ENCODE results near the gene KCNQ1.

The KCNQ1 gene

GRCh38 chr11:2774173-2775082 is 329.6 kb downstream of the KCNQ1 start:
- 88% methylated on average over 13 of the region's 13 CpGs for WGBS (ENCODE audit: insufficient coverage)
- ChIA-PET CTCF (interaction anchor here (1.1 kb wide), 1 partner anchor 56 kb away, joined by 3 read pairs; no protein-coding TSS in a partner anchor), POLR2A (no interaction called here)
- H3K36me3 ChIP-seq (ENCODE audit: control insufficient read depth in 4 of 4, insufficient read depth in 4 of 4, low read length in 3 of 4), result no peaks in the 10 kb centered on the region
- H3K4me3 ChIP-seq (ENCODE audit: control insufficient read depth in 1 of 7, extremely low read depth in 1 of 7, insufficient read depth in 4 of 7, low read depth in 2 of 7, low read length in 6 of 7), result no peak overlapping the region
- peaks cover 0 to 60% (median 55%) of the 10 kb centered on the region in 4 experiments for H3K4me1 ChIP-seq (ENCODE audit: control extremely low read depth in 1 of 4, control insufficient read depth in 4 of 4, insufficient read depth in 4 of 4, low read length in 3 of 4)
- DNase-seq, result no peak
- no peak overlapping the region for H3K27ac ChIP-seq (ENCODE audit: insufficient read depth in 1 of 2, low read depth in 1 of 2, low read length in 2 of 2, poor library complexity in 1 of 2, severe bottlenecking in 2 of 2)
- H3K9me3 ChIP-seq (ENCODE audit: control extremely low read depth in 1 of 5, control insufficient read depth in 4 of 5, insufficient read depth in 2 of 5, low read depth in 1 of 5, low read length in 4 of 5), result no peaks in the 10 kb centered on the region
- no peaks in the 10 kb centered on the region for H3K27me3 ChIP-seq (replicated peaks in 2 of 5; ENCODE audit: control insufficient read depth in 4 of 5, insufficient read depth in 5 of 5, low read length in 4 of 5)

GRCh38 chr11:2775083-2775625 is 330.3 kb downstream of the KCNQ1 start:
- peaks cover 0 to 67% (median 62%) of the 10 kb centered on the region in 4 experiments for H3K4me1 ChIP-seq (ENCODE audit: control extremely low read depth in 1 of 4, control insufficient read depth in 4 of 4, insufficient read depth in 4 of 4, low read length in 3 of 4)
- ChIA-PET POLR2A (no interaction called here), CTCF (interaction anchor here (0.8 to 1.6 kb wide), 5 partner anchors 14 to 244 kb away, joined by 3 to 8 read pairs (median 3); no protein-coding TSS in a partner anchor)
- no peaks in the 10 kb centered on the region for H3K27me3 ChIP-seq (replicated peaks in 2 of 5; ENCODE audit: control insufficient read depth in 4 of 5, insufficient read depth in 5 of 5, low read length in 4 of 5)
- H3K27ac ChIP-seq (ENCODE audit: insufficient read depth in 1 of 2, low read depth in 1 of 2, low read length in 2 of 2, poor library complexity in 1 of 2, severe bottlenecking in 2 of 2), result no peak overlapping the region
- 75% methylated on average over 5 of the region's 5 CpGs for WGBS (ENCODE audit: insufficient coverage)
- no peaks in the 10 kb centered on the region for H3K9me3 ChIP-seq (ENCODE audit: control extremely low read depth in 1 of 5, control insufficient read depth in 4 of 5, insufficient read depth in 2 of 5, low read depth in 1 of 5, low read length in 4 of 5)
- H3K36me3 ChIP-seq (ENCODE audit: control insufficient read depth in 4 of 4, insufficient read depth in 4 of 4, low read length in 3 of 4), result no peaks in the 10 kb centered on the region
- DNase-seq, result peak in 2 of 3 donors; percentile 56 to 63
- no peak overlapping the region for H3K4me3 ChIP-seq (ENCODE audit: control insufficient read depth in 1 of 7, extremely low read depth in 1 of 7, insufficient read depth in 4 of 7, low read depth in 2 of 7, low read length in 6 of 7)

DNA sequence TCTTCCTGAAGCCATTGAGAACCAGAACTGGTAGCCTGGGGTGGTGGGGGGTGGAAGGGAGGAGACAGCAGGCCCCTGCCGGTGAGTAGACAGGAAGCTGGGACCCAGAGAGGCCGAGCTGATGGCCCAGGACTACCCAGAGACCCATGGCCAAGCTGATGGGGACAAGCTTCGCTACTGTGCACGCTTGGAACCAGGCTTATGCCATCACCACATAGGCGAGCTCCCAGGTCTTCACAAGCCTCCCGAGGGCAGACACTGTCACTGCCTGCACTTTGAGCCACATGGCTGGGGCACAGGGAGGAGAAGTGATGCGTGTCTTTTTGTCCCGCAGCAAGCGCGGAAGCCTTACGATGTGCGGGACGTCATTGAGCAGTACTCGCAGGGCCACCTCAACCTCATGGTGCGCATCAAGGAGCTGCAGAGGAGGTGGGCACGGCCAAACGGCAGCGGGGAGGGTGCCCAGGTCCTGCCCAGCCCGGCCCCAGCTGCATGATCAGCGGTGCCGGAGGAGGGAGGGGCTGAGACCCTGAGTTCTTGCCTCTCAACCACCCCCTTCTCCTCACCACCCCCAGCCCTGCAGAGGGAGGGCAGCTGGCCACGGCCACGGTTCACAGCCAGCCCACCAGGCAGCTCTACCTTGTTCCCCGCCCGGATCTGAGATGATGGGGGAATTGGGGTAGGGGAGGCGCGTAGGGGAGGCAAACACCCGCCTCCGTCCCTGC is 331.0 kb downstream of the KCNQ1 start:
- H3K27ac ChIP-seq (ENCODE audit: insufficient read depth in 1 of 2, low read depth in 1 of 2, low read length in 2 of 2, poor library complexity in 1 of 2, severe bottlenecking in 2 of 2), result no peak overlapping the region
- no peaks in the 10 kb centered on the region for H3K9me3 ChIP-seq (ENCODE audit: control extremely low read depth in 1 of 5, control insufficient read depth in 4 of 5, insufficient read depth in 2 of 5, low read depth in 1 of 5, low read length in 4 of 5)
- no peak overlapping the region for H3K4me3 ChIP-seq (ENCODE audit: control insufficient read depth in 1 of 7, extremely low read depth in 1 of 7, insufficient read depth in 4 of 7, low read depth in 2 of 7, low read length in 6 of 7)
- H3K36me3 ChIP-seq (ENCODE audit: control insufficient read depth in 4 of 4, insufficient read depth in 4 of 4, low read length in 3 of 4), result no peaks in the 10 kb centered on the region
- no peak for DNase-seq
- WGBS (ENCODE audit: insufficient coverage), result 90% methylated on average over 20 of the region's 29 CpGs
- H3K27me3 ChIP-seq (replicated peaks in 2 of 5; ENCODE audit: control insufficient read depth in 4 of 5, insufficient read depth in 5 of 5, low read length in 4 of 5), result no peaks in the 10 kb centered on the region
- ChIA-PET POLR2A (no interaction called here), CTCF (interaction anchor here (0.8 to 1.6 kb wide), 5 partner anchors 13 to 245 kb away, joined by 3 to 8 read pairs (median 3); no protein-coding TSS in a partner anchor)
- H3K4me1 ChIP-seq (ENCODE audit: control extremely low read depth in 1 of 4, control insufficient read depth in 4 of 4, insufficient read depth in 4 of 4, low read length in 3 of 4), result peaks cover 1 to 74% (median 69%) of the 10 kb centered on the region in 4 experiments

DNA sequence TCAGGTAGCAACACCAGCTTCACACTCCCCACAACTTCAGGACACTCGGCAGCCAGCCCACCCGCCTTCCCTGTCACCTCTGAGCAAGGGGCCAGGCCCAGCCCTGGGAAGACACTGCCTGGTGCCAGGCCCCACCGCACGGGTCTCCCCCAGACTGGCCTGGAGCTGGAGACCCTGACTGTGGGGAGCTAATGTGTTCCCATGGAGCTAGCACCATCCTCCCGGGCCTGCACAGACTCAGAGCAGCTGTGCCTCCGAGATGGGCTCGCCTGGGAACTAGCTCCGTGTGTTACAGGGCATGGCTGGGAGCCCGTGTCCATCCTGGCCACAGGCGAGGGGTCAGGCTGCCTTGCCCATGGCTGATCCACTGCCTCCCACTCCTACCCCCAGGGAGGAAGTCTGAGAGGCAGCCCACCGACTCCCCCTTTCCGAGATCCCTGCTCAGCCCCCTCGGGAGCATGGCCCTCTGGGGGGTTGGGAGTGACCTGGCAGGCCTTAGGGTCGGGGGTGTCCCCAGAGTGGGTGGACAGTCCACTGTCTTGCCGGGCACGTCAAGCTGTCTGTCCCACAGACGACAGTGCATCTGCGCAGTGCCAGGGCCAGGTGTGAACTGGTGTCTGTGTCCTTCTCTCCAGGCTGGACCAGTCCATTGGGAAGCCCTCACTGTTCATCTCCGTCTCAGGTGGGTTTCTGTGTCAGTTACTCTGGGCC is 331.7 kb downstream of the KCNQ1 start:
- ChIA-PET POLR2A (no interaction called here), CTCF (interaction anchor here (0.9 to 1.6 kb wide), 4 partner anchors 53 to 245 kb away, joined by 3 to 8 read pairs (median 4); no protein-coding TSS in a partner anchor)
- WGBS (ENCODE audit: insufficient coverage), result 95% methylated on average over 14 of the region's 19 CpGs
- Histone ChIP-seq H3K4me3 (ENCODE audit: control insufficient read depth in 1 of 7, extremely low read depth in 1 of 7, insufficient read depth in 4 of 7, low read depth in 2 of 7, low read length in 6 of 7) (no peak overlapping the region), H3K9me3 (ENCODE audit: control extremely low read depth in 1 of 5, control insufficient read depth in 4 of 5, insufficient read depth in 2 of 5, low read depth in 1 of 5, low read length in 4 of 5) (no peaks in the 10 kb centered on the region), H3K36me3 (ENCODE audit: control insufficient read depth in 4 of 4, insufficient read depth in 4 of 4, low read length in 3 of 4) (no peaks in the 10 kb centered on the region), H3K4me1 (ENCODE audit: control extremely low read depth in 1 of 4, control insufficient read depth in 4 of 4, insufficient read depth in 4 of 4, low read length in 3 of 4) (peaks cover 5 to 81% (median 76%) of the 10 kb centered on the region in 4 experiments), H3K27ac (ENCODE audit: insufficient read depth in 1 of 2, low read depth in 1 of 2, low read length in 2 of 2, poor library complexity in 1 of 2, severe bottlenecking in 2 of 2) (no peak overlapping the region), H3K27me3 (replicated peaks in 2 of 5; ENCODE audit: control insufficient read depth in 4 of 5, insufficient read depth in 5 of 5, low read length in 4 of 5) (no peaks in the 10 kb centered on the region)
- DNase-seq, result no peak

DNA sequence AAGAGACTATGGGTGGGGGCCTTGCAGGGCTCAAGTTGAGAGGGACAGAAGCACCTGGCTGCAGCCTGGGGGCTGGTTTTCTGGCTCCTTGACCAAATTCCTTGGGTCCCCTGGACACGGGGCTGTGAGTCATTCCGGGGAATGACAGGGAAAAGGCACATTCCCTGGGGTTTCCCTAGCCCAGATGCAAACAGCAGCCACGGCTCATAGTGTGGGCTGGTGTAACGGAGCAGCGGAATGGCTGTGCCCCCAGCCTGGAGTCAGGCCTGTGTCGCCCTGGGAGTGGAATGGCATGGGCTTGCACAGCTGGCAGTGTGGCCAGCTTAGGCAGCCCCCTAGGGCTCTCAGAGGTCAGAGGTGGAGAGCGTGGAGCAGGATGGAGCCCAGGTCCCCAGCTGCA is 332.6 kb downstream of the KCNQ1 start:
- no peak for DNase-seq
- Histone ChIP-seq H3K4me1 (ENCODE audit: control extremely low read depth in 1 of 4, control insufficient read depth in 4 of 4, insufficient read depth in 4 of 4, low read length in 3 of 4) (peaks cover 5 to 86% (median 81%) of the 10 kb centered on the region in 4 experiments), H3K4me3 (ENCODE audit: control insufficient read depth in 1 of 7, extremely low read depth in 1 of 7, insufficient read depth in 4 of 7, low read depth in 2 of 7, low read length in 6 of 7) (peak overlapping the region in 1 of 7 experiments; percentile 19), H3K36me3 (ENCODE audit: control insufficient read depth in 4 of 4, insufficient read depth in 4 of 4, low read length in 3 of 4) (no peaks in the 10 kb centered on the region), H3K27me3 (replicated peaks in 2 of 5; ENCODE audit: control insufficient read depth in 4 of 5, insufficient read depth in 5 of 5, low read length in 4 of 5) (no peaks in the 10 kb centered on the region), H3K27ac (ENCODE audit: insufficient read depth in 1 of 2, low read depth in 1 of 2, low read length in 2 of 2, poor library complexity in 1 of 2, severe bottlenecking in 2 of 2) (peak overlapping the region; percentile 85 to 93), H3K9me3 (ENCODE audit: control extremely low read depth in 1 of 5, control insufficient read depth in 4 of 5, insufficient read depth in 2 of 5, low read depth in 1 of 5, low read length in 4 of 5) (no peaks in the 10 kb centered on the region)
- POLR2A ChIA-PET, result interaction anchor here (2.1 kb wide), 1 partner anchor 49 kb away, joined by 11 read pairs; no protein-coding TSS in a partner anchor
- CTCF ChIA-PET, result interaction anchor here (0.7 to 2.3 kb wide), 10 partner anchors 8 to 246 kb away, joined by 3 to 8 read pairs (median 4); no protein-coding TSS in a partner anchor
- 90% methylated on average over 5 of the region's 7 CpGs for WGBS (ENCODE audit: insufficient coverage)

DNA sequence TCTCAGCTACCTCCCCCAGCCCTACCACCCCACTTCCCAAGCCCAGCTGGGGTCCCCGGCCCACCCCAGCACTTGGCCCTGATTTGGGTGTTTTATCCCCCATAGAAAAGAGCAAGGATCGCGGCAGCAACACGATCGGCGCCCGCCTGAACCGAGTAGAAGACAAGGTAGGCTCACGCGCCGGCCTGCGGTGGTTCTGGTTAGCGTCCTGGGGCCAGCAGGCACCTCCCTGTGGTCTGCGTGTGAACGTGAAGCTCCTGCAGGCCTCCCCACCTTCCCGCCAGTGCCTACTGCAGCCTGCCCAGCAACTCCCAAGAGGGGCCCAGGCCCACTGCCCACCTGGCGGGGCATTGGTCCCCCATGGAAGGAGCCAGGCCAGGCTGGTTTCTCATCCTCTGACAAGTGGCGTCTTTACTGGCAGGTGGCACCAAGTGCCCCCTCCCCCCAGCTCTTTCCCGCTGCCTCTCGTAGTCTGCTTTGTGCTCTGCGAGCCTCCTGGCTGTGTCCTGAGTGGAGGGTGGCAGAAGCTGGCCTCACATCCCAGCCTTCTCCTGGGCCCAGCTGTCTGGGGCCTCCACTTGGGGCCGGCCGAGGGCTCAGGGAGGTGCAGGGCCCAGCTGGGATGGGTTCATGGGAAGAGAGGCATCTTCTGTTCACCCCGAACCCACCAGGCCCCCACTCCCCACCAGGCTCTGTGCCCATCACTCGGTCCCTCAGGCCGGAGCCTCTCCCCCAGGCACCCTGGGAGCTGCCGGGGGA is 333.2 kb downstream of the KCNQ1 start:
- CTCF ChIA-PET, result interaction anchor here (0.7 to 2.3 kb wide), 15 partner anchors 9 to 246 kb away, joined by 3 to 8 read pairs (median 4); no protein-coding TSS in a partner anchor
- DNase-seq, result peak; percentile 62 to 89 (median 83)

More for the DNA sequence above, 333.2 kb downstream of the KCNQ1 start:
- H3K27me3 ChIP-seq (replicated peaks in 2 of 5; ENCODE audit: control insufficient read depth in 4 of 5, insufficient read depth in 5 of 5, low read length in 4 of 5), result no peaks in the 10 kb centered on the region
- WGBS (ENCODE audit: insufficient coverage), result 25% methylated on average over 24 of the region's 27 CpGs
- no peaks in the 10 kb centered on the region for H3K9me3 ChIP-seq (ENCODE audit: control extremely low read depth in 1 of 5, control insufficient read depth in 4 of 5, insufficient read depth in 2 of 5, low read depth in 1 of 5, low read length in 4 of 5)
- H3K27ac ChIP-seq (ENCODE audit: insufficient read depth in 1 of 2, low read depth in 1 of 2, low read length in 2 of 2, poor library complexity in 1 of 2, severe bottlenecking in 2 of 2), result peak overlapping the region; percentile 85 to 93
- H3K4me1 ChIP-seq (ENCODE audit: control extremely low read depth in 1 of 4, control insufficient read depth in 4 of 4, insufficient read depth in 4 of 4, low read length in 3 of 4), result peaks cover 5 to 86% (median 74%) of the 10 kb centered on the region in 4 experiments
- no peaks in the 10 kb centered on the region for H3K36me3 ChIP-seq (ENCODE audit: control insufficient read depth in 4 of 4, insufficient read depth in 4 of 4, low read length in 3 of 4)
- POLR2A ChIA-PET, result interaction anchor here (1.0 to 2.3 kb wide), 4 partner anchors 10 to 106 kb away, joined by 4 to 11 read pairs (median 6); no protein-coding TSS in a partner anchor
- H3K4me3 ChIP-seq (ENCODE audit: control insufficient read depth in 1 of 7, extremely low read depth in 1 of 7, insufficient read depth in 4 of 7, low read depth in 2 of 7, low read length in 6 of 7), result peak overlapping the region in 2 of 7 experiments; percentile 19

All from common myeloid progenitor, CD34-positive (primary cell).